B cell (primary cell): ENCODE data around the gene FOXP4.

ENCODE experiments used
- CTCF ChIP-seq: fragments of 200-600 bp; IDR thresholded peaks from one replicate; pipeline ENCODE4 v1.8.0; 2022; ENCODE audit warnings: antibody characterized with exemption, mild to moderate bottlenecking
- EZH2 ChIP-seq: IDR thresholded peaks from 2 replicates; pipeline ENCODE4 v1.6.1; 2012; ENCODE audit warnings: borderline replicate concordance, low read depth, mild to moderate bottlenecking, moderate library complexity, low read length; ENCODE audit not compliant: insufficient read depth, poor library complexity, severe bottlenecking

- TF ChIP-seq CTCF = no peak
- no peak for TF ChIP-seq EZH2
Measured at GRCh38 chr6:41528409-41528963, 17.7 kb upstream of the FOXP4 start.
